Activated CD8-positive, alpha-beta memory T cell treated with anti-CD3 and anti-CD28 coated beads, Interleukin-2, amount 10 ng/mL, durations not matched to agents 7 days and 5 days (primary cell): ENCODE results near the gene RNLS. TPM values are rescaled to one million over a fixed set of nuclear protein-coding genes. Genes with fewer than 3 reads are reported as not detected.
"Not testable (repeated sequence)": the region's sequence is repeated elsewhere in the genome, so short reads cannot be mapped to it uniquely, and the experiment has no call there.

Experiments used
- ATAC-seq: fragments of 150-1000 bp; cut with Tn5 transposase; one replicate; pipeline ENCODE4 v1.10.0; 2021; ENCODE audit warnings: moderate library complexity
- CTCF ChIA-PET: fragments of 350-600 bp; sonication (Branson Sonifier 250); formaldehyde crosslinking; loops from one replicate; lab custom pipeline; 2021; ENCODE audit warnings: antibody characterized with exemption; lab: Charles Lee
- DNase-seq: peaks from one replicate; pipeline ENCODE4 v3.0.0-alpha.2; 2020
- H3K27ac Mint-ChIP-seq: one replicate; pipeline ENCODE4 v1.8.0; 2021; ENCODE audit warnings: mild to moderate bottlenecking, mixed read lengths
- H3K27me3 Mint-ChIP-seq: one replicate; pipeline ENCODE4 v1.8.0; 2021; ENCODE audit warnings: mixed read lengths
- H3K36me3 Mint-ChIP-seq: one replicate; pipeline ENCODE4 v1.8.0; 2021; ENCODE audit warnings: mild to moderate bottlenecking, mixed read lengths
- H3K4me1 Mint-ChIP-seq: one replicate; pipeline ENCODE4 v1.8.0; 2021; ENCODE audit warnings: mixed read lengths
- H3K4me3 Mint-ChIP-seq: one replicate; pipeline ENCODE4 v1.8.0; 2021; ENCODE audit warnings: mild to moderate bottlenecking, moderate library complexity, mixed read lengths
- H3K9me3 Mint-ChIP-seq: one replicate; pipeline ENCODE4 v1.8.0; 2022; ENCODE audit warnings: low read depth, mixed read lengths
- total RNA-seq, 2 experiments: library from RNA; stranded (reverse); gene quantifications; one replicate each; pipeline ENCODE4 v1.2.3, GENCODE V29; 2021

Gene RNLS
- total RNA-seq, 2 experiments from 2014 or later: 2.9 to 3.7 TPM

DNA sequence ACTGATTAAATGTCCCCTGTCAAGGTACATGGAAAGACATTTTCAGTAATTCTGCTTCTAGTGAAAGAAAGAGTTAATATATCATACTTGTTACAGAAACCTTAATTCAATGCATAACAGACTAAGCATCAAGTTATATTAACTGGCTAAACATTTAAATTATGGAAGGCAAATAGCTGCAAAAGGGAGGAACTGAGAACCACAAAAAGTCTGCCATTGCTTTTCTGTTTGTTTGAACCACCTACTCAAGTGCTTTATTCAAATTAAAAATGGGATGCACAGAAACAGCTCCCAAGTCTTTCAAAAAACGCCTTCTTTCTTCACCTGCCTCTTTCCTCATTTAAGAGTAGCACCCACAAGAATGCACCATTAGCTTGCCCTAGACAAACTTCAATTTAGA lies 271.9 kb downstream of the RNLS start:
- ATAC-seq: no peak
- peaks cover 7% of the 10 kb centered on the region for H3K36me3 Mint-ChIP-seq
- H3K27ac Mint-ChIP-seq: no peak overlapping the region
- no peak overlapping the region for H3K4me3 Mint-ChIP-seq
- H3K27me3 Mint-ChIP-seq: no peaks in the 10 kb centered on the region
- no peak for DNase-seq
- CTCF ChIA-PET: no interaction called here
- H3K9me3 Mint-ChIP-seq: no peaks in the 10 kb centered on the region
- H3K4me1 Mint-ChIP-seq: peaks cover 5% of the 10 kb centered on the region

GRCh38 chr10:88309365-88309764 lies 273.8 kb downstream of the RNLS start:
- Mint-ChIP-seq H3K27ac (no peak overlapping the region), H3K27me3 (no peaks in the 10 kb centered on the region), H3K4me1 (peaks cover 5% of the 10 kb centered on the region), H3K9me3 (no peaks in the 10 kb centered on the region), H3K4me3 (no peak overlapping the region), H3K36me3 (peaks cover 7% of the 10 kb centered on the region)
- CTCF ChIA-PET: no interaction called here
- ATAC-seq: no peak
- DNase-seq: no peak

DNA sequence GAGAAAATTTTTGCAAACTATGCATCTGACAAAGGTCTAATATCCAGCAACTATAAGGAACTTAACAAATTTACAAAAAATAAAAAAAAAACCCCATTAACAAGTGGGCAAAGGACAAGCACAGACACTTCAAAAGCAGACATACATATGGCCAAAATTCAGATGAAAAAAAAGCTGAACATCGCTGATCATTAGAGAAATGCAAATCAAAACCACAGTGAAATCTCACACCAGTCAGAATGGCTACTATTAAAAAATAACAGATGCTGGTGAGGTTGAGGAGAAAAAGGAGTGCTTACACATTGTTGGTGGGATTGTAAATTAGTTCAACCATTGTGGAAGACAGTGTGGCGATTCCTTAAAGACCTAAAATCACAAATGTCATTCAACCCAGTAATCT lies 274.8 kb downstream of the RNLS start:
- not testable (repeated sequence) for H3K36me3 Mint-ChIP-seq, DNase-seq, H3K4me3 Mint-ChIP-seq, H3K9me3 Mint-ChIP-seq, ATAC-seq, H3K4me1 Mint-ChIP-seq, H3K27me3 Mint-ChIP-seq, H3K27ac Mint-ChIP-seq
- CTCF ChIA-PET: interaction anchor here (1.7 kb wide), 1 partner anchor 12 kb away, joined by 3 read pairs; no protein-coding TSS in a partner anchor

DNA sequence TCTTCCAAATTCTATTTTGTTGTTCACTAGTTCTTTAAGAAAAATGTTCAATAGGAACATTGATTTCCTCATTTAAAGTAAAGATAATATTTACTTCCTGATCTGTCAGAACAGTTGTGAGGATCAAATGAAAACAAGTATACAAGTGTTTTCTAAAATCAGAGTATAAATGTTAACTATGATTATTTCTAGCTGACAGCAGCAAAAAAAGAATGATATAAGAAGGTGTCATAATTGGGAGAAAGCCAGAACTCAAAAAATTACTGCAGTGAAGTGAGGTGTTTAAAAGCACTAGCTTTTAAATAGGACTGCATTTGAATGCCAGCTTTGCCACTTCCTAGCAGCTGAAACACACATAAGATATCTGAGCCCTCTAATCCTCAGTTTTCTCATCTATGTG lies 283.3 kb downstream of the RNLS start:
- no peak for DNase-seq
- Mint-ChIP-seq H3K9me3 (no peaks in the 10 kb centered on the region), H3K36me3 (peaks cover 11% of the 10 kb centered on the region), H3K4me1 (peaks cover 3% of the 10 kb centered on the region), H3K4me3 (no peak overlapping the region), H3K27ac (no peak overlapping the region), H3K27me3 (no peaks in the 10 kb centered on the region)
- CTCF ChIA-PET: no interaction called here
- ATAC-seq: no peak

- Mint-ChIP-seq H3K4me1 (peaks cover 11% of the 10 kb centered on the region), H3K9me3 (no peaks in the 10 kb centered on the region)
- CTCF ChIA-PET: no interaction called here
Measured at GRCh38 chr10:88297103-88297502, 286.0 kb downstream of the RNLS start.

GRCh38 chr10:88293651-88294230 lies 289.4 kb downstream of the RNLS start:
- CTCF ChIA-PET: no interaction called here
- Mint-ChIP-seq H3K4me3 (no peak overlapping the region), H3K27ac (no peak overlapping the region), H3K4me1 (peaks cover 23% of the 10 kb centered on the region), H3K27me3 (no peaks in the 10 kb centered on the region), H3K36me3 (peaks cover 7% of the 10 kb centered on the region), H3K9me3 (no peaks in the 10 kb centered on the region)
- ATAC-seq (no peak), DNase-seq (no peak)

More at GRCh38 chr10:88297103-88297502, 286.0 kb downstream of the RNLS start:
- Mint-ChIP-seq H3K4me3 (no peak overlapping the region), H3K27me3 (no peaks in the 10 kb centered on the region), H3K36me3 (peaks cover 11% of the 10 kb centered on the region), H3K27ac (no peak overlapping the region)
- ATAC-seq (no peak), DNase-seq (no peak)

DNA sequence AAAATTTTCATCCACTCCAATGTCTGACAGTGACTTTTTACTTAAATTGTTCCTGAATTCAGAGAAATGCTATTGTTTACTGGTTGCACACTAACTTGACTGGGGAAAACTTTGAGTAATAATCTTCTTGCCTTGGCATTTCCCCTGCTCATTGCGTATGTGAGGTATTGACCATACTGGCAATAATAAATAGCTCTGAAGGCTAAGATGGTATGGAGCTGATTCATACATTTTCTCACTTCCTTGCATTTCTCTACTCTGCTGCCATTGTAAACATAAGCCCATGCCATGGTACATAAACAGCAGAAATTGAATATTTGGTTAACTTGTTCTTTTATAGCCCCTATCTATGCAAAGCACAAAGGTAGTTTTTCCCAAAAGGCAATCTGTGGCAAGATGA lies 290.0 kb downstream of the RNLS start:
- H3K4me3 Mint-ChIP-seq: no peak overlapping the region
- H3K27me3 Mint-ChIP-seq: no peaks in the 10 kb centered on the region
- DNase-seq: no peak
- peaks cover 28% of the 10 kb centered on the region for H3K4me1 Mint-ChIP-seq
- no peak for ATAC-seq
- no peaks in the 10 kb centered on the region for H3K9me3 Mint-ChIP-seq
- CTCF ChIA-PET: no interaction called here
- H3K27ac Mint-ChIP-seq: no peak overlapping the region
- H3K36me3 Mint-ChIP-seq: peaks cover 4% of the 10 kb centered on the region

DNA sequence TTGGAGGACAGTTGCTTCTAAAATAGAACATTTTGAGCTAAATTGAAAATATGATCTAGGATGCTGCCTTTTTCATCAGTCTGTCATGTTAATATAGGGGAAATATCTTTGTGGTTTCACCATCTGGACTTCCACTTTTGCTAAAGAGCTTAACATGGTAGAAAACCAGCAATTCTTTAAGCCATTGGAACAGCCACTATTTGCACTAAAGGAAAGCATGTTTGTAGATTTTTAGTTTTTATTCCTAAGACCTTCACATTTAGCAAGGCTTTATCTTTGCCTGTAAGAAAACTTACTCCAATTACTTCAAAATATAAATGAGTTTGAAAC lies 291.0 kb downstream of the RNLS start:
- CTCF ChIA-PET: no interaction called here
- no peak for ATAC-seq
- Mint-ChIP-seq H3K4me1 (peaks cover 33% of the 10 kb centered on the region), H3K27ac (no peak overlapping the region), H3K9me3 (no peaks in the 10 kb centered on the region), H3K36me3 (peaks cover 5% of the 10 kb centered on the region), H3K27me3 (no peaks in the 10 kb centered on the region), H3K4me3 (no peak overlapping the region)
- no peak for DNase-seq

GRCh38 chr10:88291289-88292184 lies 291.6 kb downstream of the RNLS start:
- Mint-ChIP-seq H3K27ac (no peak overlapping the region), H3K4me1 (peaks cover 31% of the 10 kb centered on the region), H3K9me3 (no peaks in the 10 kb centered on the region), H3K4me3 (no peak overlapping the region), H3K36me3 (peaks cover 4% of the 10 kb centered on the region), H3K27me3 (no peaks in the 10 kb centered on the region)
- no peak for DNase-seq
- CTCF ChIA-PET: no interaction called here
- ATAC-seq: no peak

DNA sequence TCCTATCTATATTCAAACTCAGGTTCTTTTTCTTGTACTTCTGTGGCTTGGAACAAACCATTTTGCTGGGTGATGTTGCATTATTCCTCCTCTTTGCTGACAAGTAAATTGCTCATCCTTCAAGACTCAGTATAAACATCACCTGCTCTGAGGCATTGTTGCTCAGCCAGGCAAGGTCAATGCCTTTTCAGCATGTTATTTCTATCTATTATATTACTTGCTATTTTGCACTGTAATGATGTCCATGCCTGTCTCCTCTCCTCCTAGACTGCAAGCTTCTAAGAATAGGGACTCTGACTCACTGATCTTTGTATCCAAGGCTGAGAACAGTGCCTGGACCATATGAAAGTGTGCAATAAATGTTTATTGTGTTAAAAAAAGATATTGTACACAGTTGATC lies 293.8 kb downstream of the RNLS start:
- Mint-ChIP-seq H3K9me3 (no peaks in the 10 kb centered on the region), H3K27me3 (no peaks in the 10 kb centered on the region), H3K27ac (no peak overlapping the region), H3K36me3 (peaks cover 5% of the 10 kb centered on the region), H3K4me1 (peaks cover 30% of the 10 kb centered on the region), H3K4me3 (no peak overlapping the region)
- ATAC-seq (no peak), DNase-seq (no peak)
- CTCF ChIA-PET: interaction anchor here (0.8 to 1.0 kb wide), 2 partner anchors 91 to 430 kb away, joined by 3 read pairs; no protein-coding TSS in a partner anchor

GRCh38 chr10:88288320-88289059 lies 294.6 kb downstream of the RNLS start:
- Mint-ChIP-seq H3K4me1 (peaks cover 30% of the 10 kb centered on the region), H3K27me3 (no peaks in the 10 kb centered on the region), H3K27ac (no peak overlapping the region), H3K9me3 (no peaks in the 10 kb centered on the region), H3K4me3 (no peak overlapping the region), H3K36me3 (peaks cover 7% of the 10 kb centered on the region)
- peak; percentile 67 for DNase-seq
- CTCF ChIA-PET: interaction anchor here (1.0 kb wide), 1 partner anchor 430 kb away, joined by 3 read pairs; no protein-coding TSS in a partner anchor
- peak; percentile 81 for ATAC-seq

- no peak overlapping the region for H3K27ac Mint-ChIP-seq
- CTCF ChIA-PET: no interaction called here
- H3K27me3 Mint-ChIP-seq: no peaks in the 10 kb centered on the region
- no peak for ATAC-seq
- H3K4me3 Mint-ChIP-seq: no peak overlapping the region
- H3K4me1 Mint-ChIP-seq: peaks cover 38% of the 10 kb centered on the region
- DNase-seq: no peak
- H3K9me3 Mint-ChIP-seq: no peaks in the 10 kb centered on the region
- H3K36me3 Mint-ChIP-seq: peaks cover 7% of the 10 kb centered on the region
Measured at GRCh38 chr10:88286030-88286429, 297.1 kb downstream of the RNLS start.

GRCh38 chr10:88281592-88282347 lies 301.3 kb downstream of the RNLS start:
- H3K27ac Mint-ChIP-seq: no peak overlapping the region

More at GRCh38 chr10:88281592-88282347, 301.3 kb downstream of the RNLS start:
- DNase-seq (no peak), ATAC-seq (peak; percentile 36)
- peaks cover 37% of the 10 kb centered on the region for H3K4me1 Mint-ChIP-seq
- H3K9me3 Mint-ChIP-seq: no peaks in the 10 kb centered on the region
- no peak overlapping the region for H3K4me3 Mint-ChIP-seq
- no peaks in the 10 kb centered on the region for H3K27me3 Mint-ChIP-seq
- CTCF ChIA-PET: interaction anchor here (2.6 kb wide), 1 partner anchor 108 kb away, joined by 9 read pairs; no protein-coding TSS in a partner anchor
- H3K36me3 Mint-ChIP-seq: peaks cover 11% of the 10 kb centered on the region
